Measurements from ENCODE around the gene TRIM44.

DNA sequence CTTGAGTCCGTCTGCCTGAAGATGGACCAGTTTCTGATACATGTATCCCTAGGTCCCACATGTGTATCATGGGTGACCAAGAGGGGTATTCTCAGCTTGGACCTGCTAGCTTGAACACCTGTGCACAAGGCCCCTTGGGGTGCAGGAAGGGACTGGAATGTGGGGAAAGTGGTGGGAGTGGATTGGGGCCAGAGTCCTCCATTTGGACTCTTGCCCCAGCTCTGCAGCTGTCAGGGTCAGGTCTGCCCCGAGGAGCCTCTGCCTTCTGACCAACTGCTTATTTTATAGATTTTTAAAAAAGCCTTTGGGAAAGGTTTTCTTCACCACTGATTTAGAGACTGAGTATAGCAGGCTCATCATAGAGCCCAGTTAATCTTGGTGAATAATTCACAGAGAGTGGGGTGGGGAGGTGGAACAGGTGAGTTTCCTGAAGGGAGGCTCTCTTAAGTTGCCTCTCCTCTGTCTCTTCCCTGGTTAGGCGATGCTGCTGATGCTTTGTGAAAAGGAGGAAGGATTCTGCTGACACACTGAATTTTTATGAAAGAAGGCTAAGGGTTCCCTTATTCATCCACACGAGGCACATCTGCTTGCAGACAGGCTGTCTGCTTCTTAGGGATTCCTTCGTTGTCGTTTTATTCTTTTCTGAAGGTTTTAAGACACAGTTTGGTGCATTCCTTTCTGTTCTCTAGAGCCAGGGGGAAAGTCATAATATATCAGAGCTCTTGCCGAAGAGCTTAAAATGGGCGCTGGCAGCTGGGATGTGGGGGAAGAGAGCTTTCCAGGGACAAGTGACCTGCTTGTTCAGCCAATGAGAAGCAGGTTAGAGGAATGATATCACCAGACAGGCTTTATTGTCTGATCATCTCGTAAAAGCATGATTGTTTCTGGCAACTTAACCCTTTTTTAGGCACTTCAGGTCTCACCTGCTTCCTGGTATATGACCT, 19.9 kb downstream of the TRIM44 start:
- TF ChIP-seq, protein P1, sequence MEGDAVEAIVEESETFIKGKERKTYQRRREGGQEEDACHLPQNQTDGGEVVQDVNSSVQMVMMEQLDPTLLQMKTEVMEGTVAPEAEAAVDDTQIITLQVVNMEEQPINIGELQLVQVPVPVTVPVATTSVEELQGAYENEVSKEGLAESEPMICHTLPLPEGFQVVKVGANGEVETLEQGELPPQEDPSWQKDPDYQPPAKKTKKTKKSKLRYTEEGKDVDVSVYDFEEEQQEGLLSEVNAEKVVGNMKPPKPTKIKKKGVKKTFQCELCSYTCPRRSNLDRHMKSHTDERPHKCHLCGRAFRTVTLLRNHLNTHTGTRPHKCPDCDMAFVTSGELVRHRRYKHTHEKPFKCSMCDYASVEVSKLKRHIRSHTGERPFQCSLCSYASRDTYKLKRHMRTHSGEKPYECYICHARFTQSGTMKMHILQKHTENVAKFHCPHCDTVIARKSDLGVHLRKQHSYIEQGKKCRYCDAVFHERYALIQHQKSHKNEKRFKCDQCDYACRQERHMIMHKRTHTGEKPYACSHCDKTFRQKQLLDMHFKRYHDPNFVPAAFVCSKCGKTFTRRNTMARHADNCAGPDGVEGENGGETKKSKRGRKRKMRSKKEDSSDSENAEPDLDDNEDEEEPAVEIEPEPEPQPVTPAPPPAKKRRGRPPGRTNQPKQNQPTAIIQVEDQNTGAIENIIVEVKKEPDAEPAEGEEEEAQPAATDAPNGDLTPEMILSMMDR (IDR thresholded peaks at IDR 0.05), result no peak
- TF ChIP-seq POLR2AphosphoS5 (IDR thresholded peaks at IDR 0.05), result no peak
- TF ChIP-seq EP300 (IDR thresholded peaks at IDR 0.05), result no peak
